ENCODE data around the gene YJEFN3. TPM values are rescaled to one million over a fixed set of nuclear protein-coding genes. Genes with fewer than 3 reads are reported as not detected.

The YJEFN3 gene
- total RNA-seq, 4 donors from 2014 or later, result 1.2 to 3.3 (median 2.8) TPM

DNA sequence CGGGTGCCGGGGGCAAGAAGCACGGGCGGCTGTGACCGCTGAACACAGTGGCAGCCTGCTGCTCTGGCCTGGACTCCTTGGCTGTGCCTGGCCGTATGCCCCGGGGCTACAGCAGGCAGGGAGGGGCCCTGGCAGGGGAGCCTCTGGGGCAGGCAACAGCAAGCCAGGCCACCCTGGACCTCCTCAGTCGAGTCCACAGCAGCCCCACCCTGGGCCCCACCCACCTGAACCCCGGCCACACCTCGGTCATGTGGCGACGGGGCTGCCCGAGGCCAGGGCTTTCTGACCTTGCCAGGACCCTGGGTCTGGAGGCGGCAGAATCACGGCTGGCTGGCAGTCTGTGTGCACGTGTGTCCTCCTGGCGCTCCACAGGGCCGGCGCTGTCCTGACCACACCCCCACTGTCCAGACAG lies 18.0 kb downstream of the YJEFN3 start:
- 75% methylated on average over 16 of the region's 19 CpGs for WGBS
- peaks cover 0 to 13% (median under 1%) of the 10 kb centered on the region in 4 donors for H3K4me1 ChIP-seq
- no peak overlapping the region for H3K27ac ChIP-seq (replicated peaks in 1 of 4)
- DNase-seq (ENCODE audit: extremely low spot score), result no peak
- H3K4me3 ChIP-seq, result no peak overlapping the region
- TF ChIP-seq POLR2AphosphoS5 (IDR thresholded peaks at IDR 0.05), result no peak
- no peaks in the 10 kb centered on the region for H3K9me3 ChIP-seq
- intact Hi-C loops (cut with DNase I), result no loop called here
- H3K36me3 ChIP-seq, result no peaks in the 10 kb centered on the region
- H3K27me3 ChIP-seq, result peaks cover 0 to 90% (median 11%) of the 10 kb centered on the region in 4 donors

DNA sequence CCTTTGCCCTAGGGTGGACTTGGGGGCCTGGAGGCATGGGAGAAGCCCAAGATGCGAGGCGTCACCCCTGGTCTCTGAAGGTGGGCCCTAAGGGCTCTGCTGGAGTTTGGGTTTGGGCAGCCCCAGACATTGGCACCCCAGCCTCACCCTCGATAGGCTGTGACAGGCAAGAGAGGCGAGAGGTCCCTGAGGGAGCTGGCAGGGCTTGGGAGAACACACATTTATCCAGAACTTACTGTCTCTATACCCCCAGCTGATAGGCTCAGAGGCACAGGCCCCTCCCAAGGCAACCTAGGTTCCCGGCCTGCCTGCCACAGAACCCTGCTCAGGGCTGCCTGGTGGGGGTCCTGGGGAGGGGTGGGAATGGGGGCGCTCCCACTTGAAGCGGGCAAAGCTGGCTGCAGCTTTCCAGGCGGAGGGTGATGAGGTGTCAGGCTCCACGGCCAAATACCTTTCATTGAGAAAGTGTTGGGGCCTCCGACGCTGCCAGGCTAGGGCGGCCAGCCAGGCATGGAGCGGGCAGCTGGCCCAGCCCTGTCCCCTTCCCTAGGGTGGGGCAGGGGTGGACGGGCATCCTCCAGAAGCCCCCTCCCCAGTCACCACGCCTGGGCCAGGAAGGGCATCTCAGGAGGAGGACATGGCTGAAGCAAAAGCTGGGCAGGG lies 19.1 kb downstream of the YJEFN3 start:
- peaks cover 0 to 79% (median 4%) of the 10 kb centered on the region in 4 donors for H3K27me3 ChIP-seq
- 64% methylated on average over 8 of the region's 15 CpGs for WGBS
- no peaks in the 10 kb centered on the region for H3K9me3 ChIP-seq
- intact Hi-C loops (cut with DNase I), result no loop called here
- no peak overlapping the region for H3K27ac ChIP-seq (replicated peaks in 1 of 4)
- no peak overlapping the region for H3K4me3 ChIP-seq
- no peaks in the 10 kb centered on the region for H3K36me3 ChIP-seq
- TF ChIP-seq EP300 (IDR thresholded peaks at IDR 0.05), result no peak
- no peak for TF ChIP-seq POLR2AphosphoS5 (IDR thresholded peaks at IDR 0.05)
- TF ChIP-seq, protein P1, sequence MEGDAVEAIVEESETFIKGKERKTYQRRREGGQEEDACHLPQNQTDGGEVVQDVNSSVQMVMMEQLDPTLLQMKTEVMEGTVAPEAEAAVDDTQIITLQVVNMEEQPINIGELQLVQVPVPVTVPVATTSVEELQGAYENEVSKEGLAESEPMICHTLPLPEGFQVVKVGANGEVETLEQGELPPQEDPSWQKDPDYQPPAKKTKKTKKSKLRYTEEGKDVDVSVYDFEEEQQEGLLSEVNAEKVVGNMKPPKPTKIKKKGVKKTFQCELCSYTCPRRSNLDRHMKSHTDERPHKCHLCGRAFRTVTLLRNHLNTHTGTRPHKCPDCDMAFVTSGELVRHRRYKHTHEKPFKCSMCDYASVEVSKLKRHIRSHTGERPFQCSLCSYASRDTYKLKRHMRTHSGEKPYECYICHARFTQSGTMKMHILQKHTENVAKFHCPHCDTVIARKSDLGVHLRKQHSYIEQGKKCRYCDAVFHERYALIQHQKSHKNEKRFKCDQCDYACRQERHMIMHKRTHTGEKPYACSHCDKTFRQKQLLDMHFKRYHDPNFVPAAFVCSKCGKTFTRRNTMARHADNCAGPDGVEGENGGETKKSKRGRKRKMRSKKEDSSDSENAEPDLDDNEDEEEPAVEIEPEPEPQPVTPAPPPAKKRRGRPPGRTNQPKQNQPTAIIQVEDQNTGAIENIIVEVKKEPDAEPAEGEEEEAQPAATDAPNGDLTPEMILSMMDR (IDR thresholded peaks at IDR 0.05), result no peak
- TF ChIP-seq POLR2A (IDR thresholded peaks at IDR 0.05; ENCODE audit: low read depth), result no peak
- peaks cover 0 to 13% (median 0%) of the 10 kb centered on the region in 4 donors for H3K4me1 ChIP-seq
- DNase-seq (ENCODE audit: extremely low spot score), result no peak

DNA sequence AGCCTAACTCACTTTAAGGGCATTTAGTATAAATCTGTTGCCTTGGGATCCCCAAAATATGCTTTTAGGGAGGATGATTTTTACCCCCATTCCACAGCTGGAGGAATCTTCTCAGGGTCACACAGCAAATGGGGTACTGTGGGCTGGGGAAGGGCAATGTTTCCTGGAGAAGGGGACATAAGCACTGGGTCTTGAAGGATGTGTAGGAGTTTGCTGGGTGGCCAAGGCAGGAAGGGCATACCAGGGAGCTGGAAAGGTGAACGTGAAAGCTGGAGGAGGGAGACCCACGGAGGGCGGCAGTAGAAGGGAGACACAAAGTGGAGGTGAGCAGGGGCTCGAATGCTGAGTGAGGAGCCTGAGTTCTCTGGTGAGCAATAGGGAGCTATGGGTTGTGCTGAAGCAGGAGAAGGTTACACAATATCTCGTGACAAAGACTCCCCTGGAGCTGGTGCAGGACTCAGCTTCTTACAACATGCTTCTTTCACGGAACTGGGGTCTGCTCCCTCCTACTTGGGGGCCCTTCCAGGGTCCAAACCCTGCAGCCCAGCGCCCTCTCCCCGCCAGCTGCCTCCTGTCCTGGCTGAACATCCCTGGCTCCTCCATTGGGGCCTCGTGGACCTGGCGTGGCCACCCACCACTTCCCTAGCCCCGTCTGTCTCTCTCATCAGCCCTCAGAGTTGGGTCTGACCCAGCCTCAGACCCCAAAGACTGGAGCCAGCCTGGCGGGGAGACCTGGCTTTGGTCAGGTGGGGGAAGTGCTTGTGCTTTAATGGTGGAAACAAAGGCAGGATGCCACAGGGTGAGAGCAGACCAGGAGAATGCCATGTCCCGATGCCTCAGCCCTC lies 20.4 kb downstream of the YJEFN3 start:
- Histone ChIP-seq H3K27ac (replicated peaks in 1 of 4) (no peak overlapping the region), H3K27me3 (peaks cover 0 to 71% (median 0%) of the 10 kb centered on the region in 4 donors), H3K4me1 (peaks cover 0 to 13% (median under 1%) of the 10 kb centered on the region in 4 donors), H3K4me3 (no peak overlapping the region), H3K9me3 (no peaks in the 10 kb centered on the region), H3K36me3 (no peaks in the 10 kb centered on the region)
- WGBS, result 66% methylated on average over 7 of the region's 13 CpGs
- TF ChIP-seq EP300 (IDR thresholded peaks at IDR 0.05), result no peak
- TF ChIP-seq POLR2AphosphoS5 (IDR thresholded peaks at IDR 0.05), result no peak
- TF ChIP-seq, protein P1 (IDR thresholded peaks at IDR 0.05), result no peak
- no peak for TF ChIP-seq POLR2A (IDR thresholded peaks at IDR 0.05; ENCODE audit: low read depth)
- intact Hi-C loops (cut with DNase I), result no loop called here
- DNase-seq (ENCODE audit: extremely low spot score), result no peak

DNA sequence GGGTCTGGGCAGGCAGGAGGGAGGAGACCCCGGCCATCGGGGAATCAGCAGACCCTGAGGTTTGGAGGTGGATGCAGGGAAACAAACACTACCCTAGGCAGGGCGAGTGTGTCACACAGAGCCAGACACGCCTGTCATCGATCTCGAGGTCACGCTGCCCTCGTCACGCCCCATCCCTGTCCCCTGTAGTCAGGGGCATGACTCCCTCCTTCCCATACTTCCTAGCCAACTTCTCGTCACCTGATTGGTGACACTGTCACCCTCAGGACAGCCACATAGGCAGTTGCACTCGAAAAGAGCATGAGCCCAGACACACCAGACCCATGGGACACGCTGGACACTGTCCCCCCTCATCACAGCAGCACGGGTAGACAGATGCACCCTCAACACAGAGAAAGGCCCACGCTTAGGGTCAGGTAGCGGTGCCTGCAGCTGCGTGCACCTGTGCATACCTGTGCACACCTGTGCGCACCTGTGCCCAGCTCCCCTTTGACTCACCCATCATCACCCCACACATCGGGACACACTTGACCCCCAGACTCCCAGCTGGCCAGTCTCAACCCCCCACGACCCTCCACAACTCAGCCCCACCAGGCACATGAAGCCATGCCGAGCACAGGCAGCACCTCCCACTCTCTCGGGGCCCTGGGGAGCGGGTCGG lies 21.2 kb downstream of the YJEFN3 start:
- H3K4me3 ChIP-seq, result no peak overlapping the region
- no peak for DNase-seq (ENCODE audit: extremely low spot score)
- peaks cover 0 to 13% (median 2%) of the 10 kb centered on the region in 4 donors for H3K4me1 ChIP-seq
- H3K27ac ChIP-seq (replicated peaks in 1 of 4), result no peak overlapping the region
- no peaks in the 10 kb centered on the region for H3K9me3 ChIP-seq
- peaks cover 0 to 71% (median 0%) of the 10 kb centered on the region in 4 donors for H3K27me3 ChIP-seq
- intact Hi-C loops (cut with DNase I), result no loop called here
- TF ChIP-seq, protein P1 (IDR thresholded peaks at IDR 0.05), result no peak
- TF ChIP-seq POLR2A (IDR thresholded peaks at IDR 0.05; ENCODE audit: low read depth) (no peak), EP300 (IDR thresholded peaks at IDR 0.05) (no peak), POLR2AphosphoS5 (IDR thresholded peaks at IDR 0.05) (no peak)
- H3K36me3 ChIP-seq, result no peaks in the 10 kb centered on the region
- 81% methylated on average over 18 of the region's 23 CpGs for WGBS

DNA sequence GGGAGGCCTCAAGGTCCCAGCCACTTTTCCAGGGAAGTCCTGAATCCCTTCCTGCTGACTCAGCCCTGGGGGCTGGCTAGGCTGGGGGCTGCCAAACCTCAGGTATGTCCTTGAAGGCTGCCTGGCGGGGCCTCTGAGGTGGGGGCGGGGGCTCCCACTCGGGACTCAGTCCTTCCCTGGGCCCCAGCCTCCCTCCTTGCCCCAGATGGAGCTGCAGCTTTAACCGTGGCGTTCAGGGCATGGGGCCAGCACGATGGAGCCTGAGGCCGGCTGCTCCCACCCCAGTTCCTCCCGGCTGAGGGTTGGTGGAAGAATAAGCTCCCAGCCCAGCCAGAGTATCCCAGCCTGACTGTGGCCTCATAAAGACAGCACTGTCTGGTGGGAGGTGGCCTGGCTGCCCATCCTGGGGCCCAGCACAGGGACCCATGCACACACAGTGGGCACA lies 21.8 kb downstream of the YJEFN3 start:
- intact Hi-C loops (cut with DNase I), result no loop called here
- no peak for DNase-seq (ENCODE audit: extremely low spot score)
- WGBS, result no CpG with 5 or more reads among the region's 8 CpGs

More for the DNA sequence above, 21.8 kb downstream of the YJEFN3 start:
- TF ChIP-seq, protein P1 (IDR thresholded peaks at IDR 0.05), result no peak
- TF ChIP-seq POLR2AphosphoS5 (IDR thresholded peaks at IDR 0.05), result no peak
- TF ChIP-seq EP300 (IDR thresholded peaks at IDR 0.05), result no peak
- TF ChIP-seq POLR2A (IDR thresholded peaks at IDR 0.05; ENCODE audit: low read depth), result no peak
- Histone ChIP-seq H3K27ac (replicated peaks in 1 of 4) (no peak overlapping the region), H3K36me3 (no peaks in the 10 kb centered on the region), H3K27me3 (peaks cover 0 to 68% (median 0%) of the 10 kb centered on the region in 4 donors), H3K4me3 (no peak overlapping the region), H3K9me3 (no peaks in the 10 kb centered on the region), H3K4me1 (peaks cover 0 to 13% (median 2%) of the 10 kb centered on the region in 4 donors)

Measured in esophagus muscularis mucosa (tissue), 4 donors.